GM12892 (cell line): ENCODE results near the gene LOC128125822.

ENCODE experiments used
- POLR2A ChIP-seq: IDR thresholded peaks from 2 replicates; pipeline ENCODE4 v1.6.1; 2011; ENCODE audit warnings: low read depth, low read length, control low read depth
- POLR2AphosphoS5 ChIP-seq: IDR thresholded peaks from 2 replicates; pipeline ENCODE4 v1.6.1; 2011; ENCODE audit warnings: low read depth, low read length, control low read depth
- TAF1 ChIP-seq: IDR thresholded peaks from 2 replicates; pipeline ENCODE4 v1.6.1; 2011; ENCODE audit warnings: low read depth, mild to moderate bottlenecking, control low read depth, low read length, borderline replicate concordance

- TF ChIP-seq POLR2AphosphoS5 (no peak), POLR2A (no peak), TAF1 (no peak)
Observed at GRCh38 chr6:63538550-63538949, 33.7 kb upstream of the LOC128125822 start.
